GM12873 (cell line): ENCODE results near the gene WWOX.

Source experiments
- TF ChIP-seq, protein P1 (sequence below): IDR thresholded peaks from 2 replicates; pipeline ENCODE4 v1.5.1; 2012; ENCODE audit warnings: low read depth, mild to moderate bottlenecking, moderate library complexity, low read length, control low read depth; ENCODE audit not compliant: insufficient read depth; ENCODE audit errors: missing control alignments

WWOX gene

DNA sequence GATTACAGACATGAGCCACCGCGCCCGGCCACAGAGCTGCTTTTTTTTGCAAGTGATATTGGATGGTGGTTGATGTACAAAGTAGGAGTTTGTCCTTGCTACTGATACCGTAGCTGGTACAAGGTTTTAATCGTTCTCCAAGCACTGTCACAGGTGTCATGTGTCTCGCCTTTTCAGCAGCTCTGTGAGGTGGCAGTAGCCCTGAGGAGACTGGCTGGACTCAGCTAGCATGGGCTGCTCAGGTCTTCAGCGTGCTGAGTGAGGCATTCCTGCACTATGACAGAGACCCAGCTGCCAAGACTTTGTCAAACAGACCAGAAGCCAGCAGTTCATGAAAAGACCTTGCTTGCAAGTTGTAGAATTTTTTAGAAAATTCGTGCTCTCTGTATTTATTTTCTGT is 7.2 kb downstream of the WWOX start:
- TF ChIP-seq, protein P1, sequence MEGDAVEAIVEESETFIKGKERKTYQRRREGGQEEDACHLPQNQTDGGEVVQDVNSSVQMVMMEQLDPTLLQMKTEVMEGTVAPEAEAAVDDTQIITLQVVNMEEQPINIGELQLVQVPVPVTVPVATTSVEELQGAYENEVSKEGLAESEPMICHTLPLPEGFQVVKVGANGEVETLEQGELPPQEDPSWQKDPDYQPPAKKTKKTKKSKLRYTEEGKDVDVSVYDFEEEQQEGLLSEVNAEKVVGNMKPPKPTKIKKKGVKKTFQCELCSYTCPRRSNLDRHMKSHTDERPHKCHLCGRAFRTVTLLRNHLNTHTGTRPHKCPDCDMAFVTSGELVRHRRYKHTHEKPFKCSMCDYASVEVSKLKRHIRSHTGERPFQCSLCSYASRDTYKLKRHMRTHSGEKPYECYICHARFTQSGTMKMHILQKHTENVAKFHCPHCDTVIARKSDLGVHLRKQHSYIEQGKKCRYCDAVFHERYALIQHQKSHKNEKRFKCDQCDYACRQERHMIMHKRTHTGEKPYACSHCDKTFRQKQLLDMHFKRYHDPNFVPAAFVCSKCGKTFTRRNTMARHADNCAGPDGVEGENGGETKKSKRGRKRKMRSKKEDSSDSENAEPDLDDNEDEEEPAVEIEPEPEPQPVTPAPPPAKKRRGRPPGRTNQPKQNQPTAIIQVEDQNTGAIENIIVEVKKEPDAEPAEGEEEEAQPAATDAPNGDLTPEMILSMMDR = no peak

DNA sequence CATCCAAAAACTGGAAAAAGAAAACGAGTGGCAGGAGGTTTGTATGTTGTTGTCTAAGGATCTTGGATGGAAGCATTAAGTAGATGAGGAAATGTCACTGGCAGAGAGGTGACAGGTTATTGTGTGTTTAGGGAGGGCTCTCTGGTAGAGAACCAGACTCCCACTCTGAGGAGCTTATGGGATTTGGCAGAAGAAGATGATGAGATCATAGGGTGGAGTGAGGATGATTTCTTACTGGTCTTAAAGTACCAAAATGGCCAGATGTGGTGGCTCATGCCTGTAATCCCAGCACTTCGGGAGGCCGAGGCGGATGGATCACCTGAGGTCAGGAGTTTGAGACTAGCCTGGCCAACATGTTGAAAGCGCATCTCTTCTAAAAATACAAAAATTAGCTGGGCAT is 9.0 kb downstream of the WWOX start:
- TF ChIP-seq, protein P1 = no peak

GRCh38 chr16:78113258-78113657 is 13.8 kb downstream of the WWOX start:
- TF ChIP-seq, protein P1 = no peak

DNA sequence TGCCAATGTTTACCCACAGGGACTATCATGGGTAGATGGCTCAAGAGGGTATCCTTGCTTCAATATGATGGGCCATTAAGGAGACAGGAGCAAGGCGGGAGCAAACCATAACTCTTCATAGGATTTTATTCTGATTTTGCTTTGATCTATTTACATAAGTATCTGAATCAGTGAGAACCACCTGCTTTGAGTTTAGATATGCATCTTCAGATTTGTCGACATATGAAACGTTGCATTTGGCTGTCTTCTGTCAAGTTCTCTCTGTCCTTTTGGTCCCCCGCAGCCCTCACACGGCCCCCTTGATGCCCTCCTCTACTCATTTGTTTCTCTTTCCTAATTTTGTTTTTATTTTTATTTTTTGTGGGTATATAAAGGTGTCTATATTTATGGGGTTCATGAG is 16.2 kb downstream of the WWOX start:
- TF ChIP-seq, protein P1 = no peak

- TF ChIP-seq, protein P1 = no peak
Measured at GRCh38 chr16:78116946-78117345, 17.5 kb downstream of the WWOX start.

DNA sequence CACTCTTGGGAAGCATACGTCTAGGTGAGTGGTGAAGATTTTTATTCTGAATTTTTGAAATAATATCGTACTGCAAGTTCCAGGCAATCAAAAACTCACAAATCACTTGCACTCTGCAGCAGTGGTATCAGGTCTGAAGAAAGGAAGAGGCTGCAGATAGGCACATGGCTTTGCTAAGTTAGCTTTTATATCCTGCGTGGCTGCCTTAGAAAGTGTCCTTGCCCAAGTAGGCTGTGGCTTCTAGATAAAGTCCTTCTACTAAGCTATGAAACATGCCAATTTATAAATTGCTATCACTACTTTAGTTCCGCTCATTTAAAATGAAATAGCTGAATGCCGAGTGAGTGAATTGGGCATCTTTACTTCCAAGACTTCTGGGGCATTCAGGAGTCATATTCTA is 17.9 kb downstream of the WWOX start:
- TF ChIP-seq, protein P1 = no peak

DNA sequence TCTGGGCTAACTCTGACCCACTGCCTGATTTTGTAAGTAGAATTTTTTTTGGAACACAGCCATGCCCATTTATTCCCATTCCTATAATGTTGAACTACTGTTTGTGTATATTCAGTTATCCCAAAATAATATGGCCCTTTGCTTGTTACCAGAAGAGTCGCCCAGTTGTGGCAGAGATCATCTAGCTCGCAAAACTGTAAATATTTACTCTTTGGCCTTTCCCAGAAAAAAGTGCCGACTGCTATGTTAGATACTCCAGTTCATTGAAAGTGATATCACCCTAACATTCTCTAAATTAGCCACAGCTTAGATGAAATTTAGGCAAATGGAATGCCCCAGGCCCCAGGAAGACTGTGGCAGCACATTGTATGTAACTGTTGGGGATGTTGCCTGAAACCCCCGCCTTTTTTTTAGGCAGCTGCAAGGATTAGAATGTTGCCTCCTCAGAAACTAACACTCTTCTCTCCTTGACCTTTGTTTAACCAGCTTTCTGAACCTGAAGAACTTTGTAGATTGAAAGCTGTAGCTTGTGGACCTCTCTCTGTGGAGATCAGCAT is 19.1 kb downstream of the WWOX start:
- TF ChIP-seq, protein P1 = no peak
